ENCODE data around the gene TGFBR3L. TPM values are rescaled to one million over a fixed set of nuclear protein-coding genes. Genes with fewer than 3 reads are reported as not detected.
A peak's percentile ranks its signal among the peaks of the same experiment; 100 is the strongest.

TGFBR3L gene
- total and polyA plus RNA-seq, 2 donors (not counting 3 experiments of a cell fraction or from before 2014, with no cell fraction given): 0.35 TPM; not detected in 1

DNA sequence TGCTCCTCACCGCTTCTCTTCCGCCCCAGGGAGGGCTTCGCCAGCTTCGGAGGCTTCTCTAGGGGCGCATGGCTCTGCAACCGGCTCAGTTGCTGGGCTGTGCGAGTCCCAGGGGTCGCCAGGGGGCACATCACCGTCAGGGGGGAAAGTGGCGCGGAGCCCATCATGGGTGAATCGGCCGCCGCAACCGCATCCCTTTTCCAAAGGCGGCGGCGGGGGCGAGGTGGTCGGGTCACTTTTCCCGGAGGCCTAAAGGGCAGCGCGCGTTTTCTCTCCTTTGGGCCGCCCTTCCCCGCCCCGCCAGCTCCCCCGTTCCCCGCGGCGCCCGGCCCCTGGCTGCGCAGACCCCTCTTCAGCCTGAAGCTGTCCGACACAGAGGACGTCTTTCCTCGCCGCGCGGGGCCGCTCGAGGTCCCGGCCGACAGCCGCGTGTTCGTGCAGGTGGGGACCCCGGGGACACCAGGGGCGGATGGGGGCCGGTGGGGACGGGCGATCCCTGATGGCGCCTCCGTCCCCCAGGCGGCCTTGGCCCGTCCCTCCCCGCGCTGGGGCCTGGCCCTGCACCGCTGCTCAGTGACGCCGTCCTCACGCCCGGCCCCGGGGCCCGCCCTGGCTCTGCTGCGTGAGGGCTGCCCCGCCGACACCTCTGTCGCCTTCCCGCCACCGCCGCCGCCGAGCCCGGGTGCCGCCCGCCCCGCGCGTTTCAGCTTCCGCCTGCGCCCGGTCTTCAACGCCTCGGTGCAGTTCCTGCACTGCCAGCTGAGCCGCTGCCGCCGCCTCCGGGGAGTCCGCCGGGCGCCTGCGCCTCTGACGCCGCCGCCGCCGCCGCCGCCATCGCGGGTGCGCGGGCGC lies 1.7 kb downstream of the TGFBR3L start:
- intact Hi-C loops (cut with micrococcal nuclease) (no loop called here), dilution Hi-C loops (cut with MboI; ENCODE audit: extremely low pct_ligation_motif_present, low sequenced_read_pairs) (no loop called here)
- no peaks in the 10 kb centered on the region for H4K20me1 ChIP-seq (replicated peaks; ENCODE audit: control insufficient read depth, extremely low read depth, insufficient read depth, low read length)
- no peaks in the 10 kb centered on the region for H3K79me2 ChIP-seq (ENCODE audit: control insufficient read depth, insufficient read depth, low read length)
- TF ChIP-seq, protein P1, sequence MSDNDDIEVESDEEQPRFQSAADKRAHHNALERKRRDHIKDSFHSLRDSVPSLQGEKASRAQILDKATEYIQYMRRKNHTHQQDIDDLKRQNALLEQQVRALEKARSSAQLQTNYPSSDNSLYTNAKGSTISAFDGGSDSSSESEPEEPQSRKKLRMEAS (IDR thresholded peaks at IDR 0.05; ENCODE audit: insufficient read depth, insufficient read length): no peak
- TF ChIP-seq GATA2 (IDR thresholded peaks at IDR 0.05; ENCODE audit: insufficient read depth, insufficient read length, low read depth, low read length): no peak
- TF ChIP-seq EZH2 (IDR thresholded peaks at IDR 0.05; ENCODE audit: borderline replicate concordance, low read depth, low read length, severe bottlenecking): peak; percentile 94
- TF ChIP-seq, protein P2, sequence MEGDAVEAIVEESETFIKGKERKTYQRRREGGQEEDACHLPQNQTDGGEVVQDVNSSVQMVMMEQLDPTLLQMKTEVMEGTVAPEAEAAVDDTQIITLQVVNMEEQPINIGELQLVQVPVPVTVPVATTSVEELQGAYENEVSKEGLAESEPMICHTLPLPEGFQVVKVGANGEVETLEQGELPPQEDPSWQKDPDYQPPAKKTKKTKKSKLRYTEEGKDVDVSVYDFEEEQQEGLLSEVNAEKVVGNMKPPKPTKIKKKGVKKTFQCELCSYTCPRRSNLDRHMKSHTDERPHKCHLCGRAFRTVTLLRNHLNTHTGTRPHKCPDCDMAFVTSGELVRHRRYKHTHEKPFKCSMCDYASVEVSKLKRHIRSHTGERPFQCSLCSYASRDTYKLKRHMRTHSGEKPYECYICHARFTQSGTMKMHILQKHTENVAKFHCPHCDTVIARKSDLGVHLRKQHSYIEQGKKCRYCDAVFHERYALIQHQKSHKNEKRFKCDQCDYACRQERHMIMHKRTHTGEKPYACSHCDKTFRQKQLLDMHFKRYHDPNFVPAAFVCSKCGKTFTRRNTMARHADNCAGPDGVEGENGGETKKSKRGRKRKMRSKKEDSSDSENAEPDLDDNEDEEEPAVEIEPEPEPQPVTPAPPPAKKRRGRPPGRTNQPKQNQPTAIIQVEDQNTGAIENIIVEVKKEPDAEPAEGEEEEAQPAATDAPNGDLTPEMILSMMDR (IDR thresholded peaks at IDR 0.05; ENCODE audit: extremely low read depth in 1 of 2, insufficient read depth in 1 of 2, low read depth in 1 of 2, low read length in 2 of 2): peak in 1 of 2 donors; percentile 3
- TF ChIP-seq POLR2A (IDR thresholded peaks at IDR 0.05; ENCODE audit: low read depth, low read length): no peak
- BruUV-seq (replicated peaks): no TSS peak
- peaks cover 18 to 31% of the 10 kb centered on the region in 2 experiments for H3K27me3 ChIP-seq (ENCODE audit: control insufficient read depth in 2 of 2, insufficient read depth in 2 of 2, low read length in 2 of 2)
- no peaks in the 10 kb centered on the region for H3K9me1 ChIP-seq (replicated peaks; ENCODE audit: control insufficient read depth, extremely low read depth, insufficient read depth, low read length)
- H3K9me3 ChIP-seq (replicated peaks; ENCODE audit: control insufficient read depth, insufficient read depth, low read length): no peaks in the 10 kb centered on the region
- peaks cover 0 to 9% of the 10 kb centered on the region in 2 experiments for H3K36me3 ChIP-seq (ENCODE audit: control insufficient read depth in 2 of 2, extremely low read depth in 1 of 2, insufficient read depth in 2 of 2, low read length in 2 of 2)
- peak overlapping the region; percentile 46 for H2AFZ ChIP-seq (ENCODE audit: low read depth, low read length)
- no peak overlapping the region for H3K27ac ChIP-seq (ENCODE audit: insufficient read depth, low read depth, low read length)
- peak overlapping the region in 1 of 3 experiments; percentile 24 for H3K4me3 ChIP-seq (replicated peaks in 1 of 3; ENCODE audit: insufficient read depth in 1 of 3, low read depth in 1 of 3, low read length in 3 of 3)
- FAIRE-seq: no peak
- DNase-seq (ENCODE audit: low read depth, low spot score): no peak
- H3K4me1 ChIP-seq (ENCODE audit: control insufficient read depth, extremely low read depth, insufficient read depth, low read length): peaks cover 17% of the 10 kb centered on the region
- CTCF ChIA-PET: interaction anchor here (0.7 to 2.4 kb wide), 8 partner anchors 13 to 348 kb away, joined by 3 to 11 read pairs (median 5); partner anchors contain the start of gene MAP2K7
- no peak overlapping the region for H3K9ac ChIP-seq (replicated peaks; ENCODE audit: extremely low read depth, insufficient read depth, low read length)
- POLR2A ChIA-PET: no interaction called here
- H3K4me2 ChIP-seq (ENCODE audit: insufficient read depth, low read length): peak overlapping the region; percentile 44
